Body of pancreas (tissue), 4 donors: ENCODE data around the gene PSMD4.

Experiments used
- CTCF ChIP-seq, 7 experiments: fragments of 450-650 bp in 4 of 7; fragments of 200-600 bp in 3 of 7; sonication (generic) in 3 of 7; IDR thresholded peaks; one replicate each; pipeline ENCODE4 v1.5.1; 2016 to 2019; ENCODE audit warnings: antibody characterized with exemption in 7 of 7
- POLR2A ChIP-seq, 3 donors: fragments of 450-650 bp; IDR thresholded peaks; one replicate each; pipeline ENCODE4 v1.6.1; 2016; ENCODE audit warnings: antibody characterized with exemption in 3 of 3, mild to moderate bottlenecking in 2 of 3

- TF ChIP-seq POLR2A (IDR thresholded peaks at IDR 0.05) (no peak), CTCF (IDR thresholded peaks at IDR 0.05) (no peak)
Measured at GRCh38 chr1:151222130-151222529, 32.4 kb upstream of the PSMD4 start.
